ENCODE data around the gene ADCYAP1R1.

ADCYAP1R1 gene

GRCh38 chr7:31049005-31049765, 2.9 kb upstream of the ADCYAP1R1 start:
- no peak overlapping the region for H3K4me3 ChIP-seq (ENCODE audit: low read length)

GRCh38 chr7:31052487-31052840, 356 bp downstream of the ADCYAP1R1 start:
- Histone ChIP-seq H3K27me3 (ENCODE audit: insufficient read depth, low read length) (peaks cover 61% of the 10 kb centered on the region), H3K9me3 (ENCODE audit: low read length) (no peaks in the 10 kb centered on the region), H3K4me3 (ENCODE audit: low read length) (peak overlapping the region; percentile 41), H2AFZ (ENCODE audit: low read depth, low read length) (peak overlapping the region; percentile 53), H3K4me1 (ENCODE audit: insufficient read depth, low read length) (peaks cover 4% of the 10 kb centered on the region), H3K36me3 (ENCODE audit: insufficient read depth, low read length) (no peaks in the 10 kb centered on the region)

More at GRCh38 chr7:31049005-31049765, 2.9 kb upstream of the ADCYAP1R1 start:
- H3K9me3 ChIP-seq (ENCODE audit: low read length) = no peaks in the 10 kb centered on the region
- peaks cover 45% of the 10 kb centered on the region for H3K27me3 ChIP-seq (ENCODE audit: insufficient read depth, low read length)
- peaks cover 17% of the 10 kb centered on the region for H3K4me1 ChIP-seq (ENCODE audit: insufficient read depth, low read length)
- H3K36me3 ChIP-seq (ENCODE audit: insufficient read depth, low read length) = no peaks in the 10 kb centered on the region
- no peak overlapping the region for H2AFZ ChIP-seq (ENCODE audit: low read depth, low read length)

GRCh38 chr7:31052841-31053601, 913 bp downstream of the ADCYAP1R1 start:
- Histone ChIP-seq H3K4me1 (ENCODE audit: insufficient read depth, low read length) (peaks cover 4% of the 10 kb centered on the region), H3K4me3 (ENCODE audit: low read length) (peak overlapping the region; percentile 41), H3K27me3 (ENCODE audit: insufficient read depth, low read length) (peaks cover 62% of the 10 kb centered on the region)

GRCh38 chr7:31053986-31054385, 1.9 kb downstream of the ADCYAP1R1 start:
- H3K36me3 ChIP-seq (ENCODE audit: insufficient read depth, low read length) = no peaks in the 10 kb centered on the region
- H3K4me3 ChIP-seq (ENCODE audit: low read length) = no peak overlapping the region
- no peaks in the 10 kb centered on the region for H3K9me3 ChIP-seq (ENCODE audit: low read length)
- peaks cover 62% of the 10 kb centered on the region for H3K27me3 ChIP-seq (ENCODE audit: insufficient read depth, low read length)
- peaks cover 4% of the 10 kb centered on the region for H3K4me1 ChIP-seq (ENCODE audit: insufficient read depth, low read length)
- H2AFZ ChIP-seq (ENCODE audit: low read depth, low read length) = no peak overlapping the region

More at GRCh38 chr7:31052841-31053601, 913 bp downstream of the ADCYAP1R1 start:
- H3K36me3 ChIP-seq (ENCODE audit: insufficient read depth, low read length) = no peaks in the 10 kb centered on the region
- H3K9me3 ChIP-seq (ENCODE audit: low read length) = no peaks in the 10 kb centered on the region
- H2AFZ ChIP-seq (ENCODE audit: low read depth, low read length) = peak overlapping the region; percentile 53

- Histone ChIP-seq H3K4me1 (ENCODE audit: insufficient read depth, low read length) (peaks cover 4% of the 10 kb centered on the region), H2AFZ (ENCODE audit: low read depth, low read length) (no peak overlapping the region), H3K4me3 (ENCODE audit: low read length) (no peak overlapping the region), H3K36me3 (ENCODE audit: insufficient read depth, low read length) (no peaks in the 10 kb centered on the region), H3K27me3 (ENCODE audit: insufficient read depth, low read length) (peaks cover 59% of the 10 kb centered on the region), H3K9me3 (ENCODE audit: low read length) (no peaks in the 10 kb centered on the region)
Measured at GRCh38 chr7:31054608-31055278, 2.6 kb downstream of the ADCYAP1R1 start.

GRCh38 chr7:31055471-31055870, 3.4 kb downstream of the ADCYAP1R1 start:
- Histone ChIP-seq H2AFZ (ENCODE audit: low read depth, low read length) (no peak overlapping the region), H3K4me3 (ENCODE audit: low read length) (no peak overlapping the region), H3K36me3 (ENCODE audit: insufficient read depth, low read length) (no peaks in the 10 kb centered on the region), H3K27me3 (ENCODE audit: insufficient read depth, low read length) (peaks cover 51% of the 10 kb centered on the region), H3K4me1 (ENCODE audit: insufficient read depth, low read length) (peaks cover 4% of the 10 kb centered on the region), H3K9me3 (ENCODE audit: low read length) (no peaks in the 10 kb centered on the region)

- H3K9me3 ChIP-seq (ENCODE audit: low read length) = no peaks in the 10 kb centered on the region
- peaks cover 38% of the 10 kb centered on the region for H3K27me3 ChIP-seq (ENCODE audit: insufficient read depth, low read length)
- no peak overlapping the region for H3K4me3 ChIP-seq (ENCODE audit: low read length)
- no peaks in the 10 kb centered on the region for H3K36me3 ChIP-seq (ENCODE audit: insufficient read depth, low read length)
- H3K4me1 ChIP-seq (ENCODE audit: insufficient read depth, low read length) = peaks cover 4% of the 10 kb centered on the region
- no peak overlapping the region for H2AFZ ChIP-seq (ENCODE audit: low read depth, low read length)
Measured at GRCh38 chr7:31056775-31057346, 4.8 kb downstream of the ADCYAP1R1 start.

GRCh38 chr7:31058122-31058521, 6.0 kb downstream of the ADCYAP1R1 start:
- Histone ChIP-seq H3K27me3 (ENCODE audit: insufficient read depth, low read length) (peaks cover 28% of the 10 kb centered on the region), H3K4me1 (ENCODE audit: insufficient read depth, low read length) (no peaks in the 10 kb centered on the region), H3K36me3 (ENCODE audit: insufficient read depth, low read length) (no peaks in the 10 kb centered on the region), H3K9me3 (ENCODE audit: low read length) (no peaks in the 10 kb centered on the region), H3K4me3 (ENCODE audit: low read length) (no peak overlapping the region), H2AFZ (ENCODE audit: low read depth, low read length) (no peak overlapping the region)

- Histone ChIP-seq H3K36me3 (ENCODE audit: insufficient read depth, low read length) (no peaks in the 10 kb centered on the region), H3K27me3 (ENCODE audit: insufficient read depth, low read length) (peaks cover 22% of the 10 kb centered on the region), H3K4me1 (ENCODE audit: insufficient read depth, low read length) (no peaks in the 10 kb centered on the region), H3K4me3 (ENCODE audit: low read length) (no peak overlapping the region), H3K9me3 (ENCODE audit: low read length) (no peaks in the 10 kb centered on the region), H2AFZ (ENCODE audit: low read depth, low read length) (no peak overlapping the region)
Measured at GRCh38 chr7:31058688-31059087, 6.6 kb downstream of the ADCYAP1R1 start.

- H3K9me3 ChIP-seq (ENCODE audit: low read length) = no peaks in the 10 kb centered on the region
- H2AFZ ChIP-seq (ENCODE audit: low read depth, low read length) = no peak overlapping the region
- H3K36me3 ChIP-seq (ENCODE audit: insufficient read depth, low read length) = no peaks in the 10 kb centered on the region
- no peaks in the 10 kb centered on the region for H3K4me1 ChIP-seq (ENCODE audit: insufficient read depth, low read length)
- H3K27me3 ChIP-seq (ENCODE audit: insufficient read depth, low read length) = peaks cover 14% of the 10 kb centered on the region
- no peak overlapping the region for H3K4me3 ChIP-seq (ENCODE audit: low read length)
Measured at GRCh38 chr7:31059551-31059950, 7.4 kb downstream of the ADCYAP1R1 start.

- Histone ChIP-seq H3K9me3 (ENCODE audit: low read length) (no peaks in the 10 kb centered on the region), H3K27me3 (ENCODE audit: insufficient read depth, low read length) (peaks cover 3% of the 10 kb centered on the region), H3K36me3 (ENCODE audit: insufficient read depth, low read length) (no peaks in the 10 kb centered on the region), H3K4me3 (ENCODE audit: low read length) (no peak overlapping the region), H3K4me1 (ENCODE audit: insufficient read depth, low read length) (no peaks in the 10 kb centered on the region), H2AFZ (ENCODE audit: low read depth, low read length) (no peak overlapping the region)
Measured at GRCh38 chr7:31061185-31061584, 9.1 kb downstream of the ADCYAP1R1 start.

- Histone ChIP-seq H3K4me3 (ENCODE audit: low read length) (no peak overlapping the region), H3K9me3 (ENCODE audit: low read length) (no peaks in the 10 kb centered on the region), H3K4me1 (ENCODE audit: insufficient read depth, low read length) (no peaks in the 10 kb centered on the region), H3K36me3 (ENCODE audit: insufficient read depth, low read length) (no peaks in the 10 kb centered on the region), H2AFZ (ENCODE audit: low read depth, low read length) (no peak overlapping the region), H3K27me3 (ENCODE audit: insufficient read depth, low read length) (no peaks in the 10 kb centered on the region)
Measured at GRCh38 chr7:31062746-31063435, 10.8 kb downstream of the ADCYAP1R1 start.
